PFSK-1 (cell line): ENCODE data around the gene KIF14.

Experiments used
- POLR2AphosphoS5 ChIP-seq: IDR thresholded peaks from 2 replicates; pipeline ENCODE4 v1.6.1; 2012; ENCODE audit warnings: low read depth, mild to moderate bottlenecking, control low read depth, low read length, moderate library complexity
- SIN3A ChIP-seq: IDR thresholded peaks from 2 replicates; pipeline ENCODE4 v1.6.1; 2012; ENCODE audit warnings: mild to moderate bottlenecking, low read length, moderate library complexity, borderline replicate concordance; ENCODE audit not compliant: insufficient read depth
- TAF1 ChIP-seq: IDR thresholded peaks from 2 replicates; pipeline ENCODE4 v1.6.1; 2012; ENCODE audit warnings: low read length, control low read depth, borderline replicate concordance; ENCODE audit not compliant: insufficient read depth
- TF ChIP-seq, protein P1 (sequence below), 2 experiments: IDR thresholded peaks; 2 replicates each; pipeline versions ENCODE4 v1.6.1 to v1.8.0; 2011 to 2012; ENCODE audit warnings: low read depth in 2 of 2, low read length in 2 of 2, control low read depth in 1 of 2, inconsistent platforms in 1 of 2, mild to moderate bottlenecking in 1 of 2, moderate library complexity in 1 of 2; ENCODE audit not compliant: insufficient read depth in 1 of 2

DNA sequence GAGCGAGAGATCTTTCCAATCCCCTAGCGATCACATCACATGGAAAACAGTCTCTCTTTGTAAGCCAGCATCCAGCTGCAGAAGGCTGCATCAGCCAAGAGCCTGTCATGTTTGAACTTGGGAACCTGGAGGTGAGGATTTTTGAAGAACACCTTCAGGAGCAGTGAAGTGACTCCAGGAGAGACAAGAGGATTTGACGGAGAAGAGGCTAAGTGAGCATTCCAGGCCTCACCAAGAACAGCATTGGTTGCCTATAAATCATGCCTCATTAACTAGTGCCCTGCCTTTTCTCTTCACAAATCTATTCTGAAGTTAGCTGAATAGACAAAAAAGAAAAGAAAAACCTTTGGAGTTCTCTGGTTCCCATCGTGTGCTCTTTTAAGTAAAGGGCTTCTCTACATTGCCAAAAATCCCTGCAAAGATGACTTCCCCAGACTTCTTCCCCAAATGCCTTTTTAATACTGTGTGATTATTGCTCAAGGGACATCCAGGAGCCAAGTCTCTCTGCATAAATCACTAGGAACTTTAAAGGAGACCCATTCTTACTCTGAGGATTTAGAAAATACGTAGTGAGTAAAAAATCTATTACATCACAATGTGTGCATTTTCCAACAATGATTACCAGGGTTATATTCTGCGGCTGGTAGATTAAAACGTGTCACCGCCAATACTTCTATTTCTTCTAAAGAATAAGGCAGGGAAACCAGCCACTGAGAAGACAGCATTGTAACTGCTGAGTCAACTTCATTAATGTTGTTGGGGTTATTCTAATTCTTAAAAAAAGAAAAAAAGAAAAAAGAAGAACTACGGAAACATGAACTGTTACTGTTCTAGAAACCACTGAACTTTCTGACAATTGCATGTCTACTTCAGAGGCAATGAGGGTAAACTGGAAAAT is 95.2 kb downstream of the KIF14 start:
- TF ChIP-seq POLR2AphosphoS5 = no peak
- TF ChIP-seq, protein P1, sequence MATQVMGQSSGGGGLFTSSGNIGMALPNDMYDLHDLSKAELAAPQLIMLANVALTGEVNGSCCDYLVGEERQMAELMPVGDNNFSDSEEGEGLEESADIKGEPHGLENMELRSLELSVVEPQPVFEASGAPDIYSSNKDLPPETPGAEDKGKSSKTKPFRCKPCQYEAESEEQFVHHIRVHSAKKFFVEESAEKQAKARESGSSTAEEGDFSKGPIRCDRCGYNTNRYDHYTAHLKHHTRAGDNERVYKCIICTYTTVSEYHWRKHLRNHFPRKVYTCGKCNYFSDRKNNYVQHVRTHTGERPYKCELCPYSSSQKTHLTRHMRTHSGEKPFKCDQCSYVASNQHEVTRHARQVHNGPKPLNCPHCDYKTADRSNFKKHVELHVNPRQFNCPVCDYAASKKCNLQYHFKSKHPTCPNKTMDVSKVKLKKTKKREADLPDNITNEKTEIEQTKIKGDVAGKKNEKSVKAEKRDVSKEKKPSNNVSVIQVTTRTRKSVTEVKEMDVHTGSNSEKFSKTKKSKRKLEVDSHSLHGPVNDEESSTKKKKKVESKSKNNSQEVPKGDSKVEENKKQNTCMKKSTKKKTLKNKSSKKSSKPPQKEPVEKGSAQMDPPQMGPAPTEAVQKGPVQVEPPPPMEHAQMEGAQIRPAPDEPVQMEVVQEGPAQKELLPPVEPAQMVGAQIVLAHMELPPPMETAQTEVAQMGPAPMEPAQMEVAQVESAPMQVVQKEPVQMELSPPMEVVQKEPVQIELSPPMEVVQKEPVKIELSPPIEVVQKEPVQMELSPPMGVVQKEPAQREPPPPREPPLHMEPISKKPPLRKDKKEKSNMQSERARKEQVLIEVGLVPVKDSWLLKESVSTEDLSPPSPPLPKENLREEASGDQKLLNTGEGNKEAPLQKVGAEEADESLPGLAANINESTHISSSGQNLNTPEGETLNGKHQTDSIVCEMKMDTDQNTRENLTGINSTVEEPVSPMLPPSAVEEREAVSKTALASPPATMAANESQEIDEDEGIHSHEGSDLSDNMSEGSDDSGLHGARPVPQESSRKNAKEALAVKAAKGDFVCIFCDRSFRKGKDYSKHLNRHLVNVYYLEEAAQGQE (IDR thresholded peaks at IDR 0.05; ENCODE audit: insufficient read depth in 1 of 2, low read depth in 2 of 2, low read length in 2 of 2) = no peak
- TF ChIP-seq TAF1 = no peak
- no peak for TF ChIP-seq SIN3A
